ENCODE data around the gene MOXD1. TPM values are rescaled to one million over a fixed set of nuclear protein-coding genes. Genes with fewer than 3 reads are reported as not detected.
"Not testable (repeated sequence)": the region's sequence is repeated elsewhere in the genome, so short reads cannot be mapped to it uniquely, and the experiment has no call there.

Gene MOXD1
- total RNA-seq, 1 donor from 2014 or later: not detected

DNA sequence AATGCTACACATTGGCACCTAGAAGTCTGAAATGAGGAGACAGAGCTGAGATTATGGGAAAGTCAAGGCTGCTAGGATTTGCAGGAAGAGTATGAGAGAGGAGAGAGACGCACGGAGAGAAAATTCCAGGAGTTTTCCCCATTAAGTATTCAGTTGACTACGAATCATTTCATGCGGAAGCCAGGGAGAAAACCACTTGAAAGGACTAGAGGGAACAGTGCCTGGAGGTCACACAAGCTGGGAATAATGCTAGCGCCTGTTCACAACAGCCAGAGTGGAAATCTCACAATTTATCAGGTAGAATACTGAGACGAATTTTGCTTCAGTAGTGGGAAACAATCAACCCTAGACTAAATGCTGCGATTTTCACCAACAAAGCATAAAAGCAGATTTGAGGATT lies 118.6 kb downstream of the MOXD1 start:
- peaks cover 14% of the 10 kb centered on the region for H3K27me3 Mint-ChIP-seq (ENCODE audit: low read depth)
- intact Hi-C loops (cut with micrococcal nuclease): no loop called here
- H3K4me1 Mint-ChIP-seq (ENCODE audit: low read depth): peaks cover 2% of the 10 kb centered on the region
- H3K4me3 Mint-ChIP-seq (ENCODE audit: low read depth): no peak overlapping the region
- no peak overlapping the region for H3K27ac Mint-ChIP-seq
- no peak for DNase-seq (ENCODE audit: low spot score)
- no peaks in the 10 kb centered on the region for H3K36me3 Mint-ChIP-seq (ENCODE audit: low read depth)
- no peaks in the 10 kb centered on the region for H3K9me3 Mint-ChIP-seq

DNA sequence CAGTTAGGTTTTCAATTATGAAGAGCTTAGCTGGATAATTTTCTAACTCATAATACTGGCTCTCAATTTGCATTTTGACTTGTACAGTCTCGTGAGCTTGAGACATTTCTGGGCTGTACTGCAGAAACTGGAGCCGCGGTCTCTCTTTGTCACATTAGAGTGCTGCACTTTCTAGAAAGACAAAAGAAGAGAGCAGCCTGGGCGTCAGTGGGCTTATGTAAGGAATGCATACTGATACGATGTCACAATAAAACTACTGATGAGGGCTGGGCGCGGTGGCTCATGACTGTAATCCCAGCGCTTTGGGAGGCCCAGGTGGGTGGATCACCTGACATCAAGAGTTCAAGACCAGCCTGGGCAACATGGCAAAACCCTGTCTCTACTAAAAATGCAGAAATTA lies 120.8 kb downstream of the MOXD1 start:
- Mint-ChIP-seq H3K27ac (no peak overlapping the region), H3K27me3 (ENCODE audit: low read depth) (peaks cover 20% of the 10 kb centered on the region), H3K36me3 (ENCODE audit: low read depth) (no peaks in the 10 kb centered on the region), H3K4me3 (ENCODE audit: low read depth) (no peak overlapping the region), H3K4me1 (ENCODE audit: low read depth) (peaks cover 2% of the 10 kb centered on the region), H3K9me3 (no peaks in the 10 kb centered on the region)
- no peak for DNase-seq (ENCODE audit: low spot score)
- intact Hi-C loops (cut with micrococcal nuclease): no loop called here

DNA sequence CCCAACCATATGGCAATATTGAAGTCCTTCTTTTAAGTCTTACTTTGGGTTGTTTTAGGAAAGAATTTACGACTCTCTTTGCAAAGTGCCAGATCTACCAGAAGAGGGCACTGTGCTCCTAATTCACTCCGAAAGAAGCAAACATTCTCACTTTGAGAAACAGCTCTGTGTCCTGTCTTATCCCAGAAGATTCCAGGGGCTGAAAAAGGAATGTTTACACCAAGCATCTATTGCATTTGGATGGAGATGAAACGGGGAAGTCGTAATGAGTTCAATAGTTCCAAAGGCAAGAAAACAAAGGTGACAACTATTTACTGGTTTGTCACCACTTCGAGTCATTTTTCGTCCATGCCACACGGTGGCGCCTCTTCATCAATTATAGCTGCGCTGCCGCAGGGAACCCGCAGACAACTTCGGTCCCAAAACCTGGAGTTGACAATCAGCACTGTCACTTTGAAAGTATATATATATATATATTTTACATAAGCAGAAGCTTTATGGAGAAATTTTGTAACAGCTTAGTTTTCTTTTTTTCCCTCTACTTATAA lies 121.6 kb downstream of the MOXD1 start:
- Mint-ChIP-seq H3K27me3 (ENCODE audit: low read depth) (peaks cover 19% of the 10 kb centered on the region), H3K9me3 (no peaks in the 10 kb centered on the region), H3K4me1 (ENCODE audit: low read depth) (peaks cover 2% of the 10 kb centered on the region), H3K36me3 (ENCODE audit: low read depth) (no peaks in the 10 kb centered on the region), H3K4me3 (ENCODE audit: low read depth) (peak overlapping the region; percentile 82), H3K27ac (no peak overlapping the region)
- intact Hi-C loops (cut with micrococcal nuclease): loop anchor here (1.0 to 2.0 kb wide), 3 partner anchors 19 to 234 kb away; partner anchors contain the start of gene STX7
- peak; percentile 60 for DNase-seq (ENCODE audit: low spot score)

DNA sequence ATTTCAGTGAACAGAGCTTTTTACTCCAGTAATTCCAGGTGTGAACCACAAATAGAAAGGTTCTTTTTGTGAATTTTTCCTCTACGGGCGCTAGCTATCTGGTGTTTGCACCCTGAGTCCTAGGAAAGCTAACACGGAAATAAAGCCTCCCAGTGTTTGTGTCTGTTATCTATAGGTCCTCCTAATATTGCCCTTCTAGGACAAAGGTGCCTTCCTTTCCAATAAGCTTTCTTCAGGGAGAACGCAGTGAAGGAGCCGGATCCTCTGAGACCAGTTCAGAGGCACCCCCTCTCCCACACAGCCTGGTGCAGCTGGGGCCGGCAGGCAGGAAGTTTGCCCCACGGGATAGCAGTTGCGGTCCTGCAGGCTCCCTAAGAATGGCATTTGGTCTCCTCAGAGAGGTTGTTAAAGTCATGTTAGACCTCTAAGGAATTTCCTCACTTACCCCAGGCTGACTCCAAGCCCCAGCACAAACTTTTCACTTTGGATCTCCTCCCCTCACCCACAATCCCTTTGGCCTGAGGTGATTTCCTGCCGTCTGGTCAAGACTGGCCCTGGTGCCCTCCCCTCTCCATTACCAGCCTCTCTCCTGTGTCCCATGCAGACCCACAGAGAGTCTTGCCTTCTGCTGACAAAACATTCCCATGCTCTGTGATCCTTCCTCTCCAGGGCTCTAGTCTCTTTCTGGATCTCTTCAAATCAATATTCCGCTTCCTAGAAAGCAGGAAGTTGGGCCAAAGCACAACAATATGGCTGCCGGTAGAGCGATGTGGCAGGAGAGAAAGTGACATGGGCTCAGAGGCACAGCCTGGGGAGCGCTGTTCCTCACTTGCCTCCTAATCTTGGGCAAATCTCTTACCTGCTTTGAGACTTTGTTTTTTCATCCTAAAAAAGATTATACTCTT lies 126.0 kb downstream of the MOXD1 start:
- Mint-ChIP-seq H3K27me3 (ENCODE audit: low read depth) (peaks cover 9% of the 10 kb centered on the region), H3K4me3 (ENCODE audit: low read depth) (no peak overlapping the region), H3K9me3 (no peaks in the 10 kb centered on the region), H3K36me3 (ENCODE audit: low read depth) (no peaks in the 10 kb centered on the region), H3K27ac (no peak overlapping the region), H3K4me1 (ENCODE audit: low read depth) (peaks cover 2% of the 10 kb centered on the region)
- intact Hi-C loops (cut with micrococcal nuclease): no loop called here
- DNase-seq (ENCODE audit: low spot score): no peak

DNA sequence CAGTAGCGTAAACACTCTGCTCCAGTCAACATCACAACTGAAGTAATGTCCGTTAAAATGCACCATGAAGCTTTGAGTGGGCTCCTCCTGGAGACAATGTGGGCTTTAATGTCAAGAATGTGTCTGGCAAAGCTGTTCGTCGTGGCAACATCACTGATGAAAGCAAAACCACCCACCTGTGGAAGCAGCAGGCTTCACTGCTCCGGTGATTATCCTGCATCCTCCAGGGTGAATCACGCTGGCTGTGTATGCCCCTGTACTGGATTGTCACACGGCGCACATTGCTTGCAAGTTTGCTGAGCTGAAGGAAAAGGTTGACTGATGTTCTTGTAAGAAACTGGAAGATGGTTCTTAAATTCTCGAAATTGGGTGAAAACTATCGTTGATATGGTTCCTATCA lies 128.5 kb downstream of the MOXD1 start:
- H3K36me3 Mint-ChIP-seq (ENCODE audit: low read depth): no peaks in the 10 kb centered on the region

DNA sequence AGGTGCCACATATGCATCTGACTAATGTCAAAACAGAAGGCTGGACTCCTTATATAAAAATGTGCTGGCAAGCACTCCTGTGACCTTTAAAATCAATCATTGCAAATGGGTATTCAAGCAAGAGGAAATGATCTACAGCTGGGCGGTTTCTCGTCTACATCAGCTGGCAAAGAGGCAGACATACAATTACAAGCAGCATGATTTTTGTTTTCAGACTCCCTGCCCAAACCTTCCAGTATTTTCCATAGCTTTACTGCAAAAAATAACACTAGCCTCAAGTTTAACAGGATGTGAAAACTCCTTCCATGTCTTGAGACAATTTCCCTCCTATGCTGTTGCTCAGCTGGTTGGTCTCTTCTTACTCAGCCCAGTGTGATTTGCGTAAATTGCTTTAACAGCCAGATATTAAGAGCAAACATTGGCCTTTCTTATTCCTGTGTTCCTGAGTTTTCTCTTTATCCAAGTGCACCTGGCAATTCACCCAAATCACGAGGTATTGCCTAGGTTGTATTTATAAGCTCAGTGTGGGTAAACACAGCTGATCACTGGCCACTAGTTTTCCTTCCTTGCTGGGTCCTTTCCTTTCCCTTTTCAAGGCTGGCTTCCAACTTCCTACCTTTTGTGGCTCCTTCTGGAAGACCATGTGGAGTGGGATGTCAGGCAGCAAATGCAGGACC lies 130.4 kb downstream of the MOXD1 start:
- intact Hi-C loops (cut with micrococcal nuclease): no loop called here

More for the DNA sequence above, 128.5 kb downstream of the MOXD1 start:
- Mint-ChIP-seq H3K9me3 (no peaks in the 10 kb centered on the region), H3K4me3 (ENCODE audit: low read depth) (no peak overlapping the region), H3K27ac (no peak overlapping the region), H3K4me1 (ENCODE audit: low read depth) (no peaks in the 10 kb centered on the region), H3K27me3 (ENCODE audit: low read depth) (peaks cover 11% of the 10 kb centered on the region)
- no peak for DNase-seq (ENCODE audit: low spot score)
- intact Hi-C loops (cut with micrococcal nuclease): no loop called here

DNA sequence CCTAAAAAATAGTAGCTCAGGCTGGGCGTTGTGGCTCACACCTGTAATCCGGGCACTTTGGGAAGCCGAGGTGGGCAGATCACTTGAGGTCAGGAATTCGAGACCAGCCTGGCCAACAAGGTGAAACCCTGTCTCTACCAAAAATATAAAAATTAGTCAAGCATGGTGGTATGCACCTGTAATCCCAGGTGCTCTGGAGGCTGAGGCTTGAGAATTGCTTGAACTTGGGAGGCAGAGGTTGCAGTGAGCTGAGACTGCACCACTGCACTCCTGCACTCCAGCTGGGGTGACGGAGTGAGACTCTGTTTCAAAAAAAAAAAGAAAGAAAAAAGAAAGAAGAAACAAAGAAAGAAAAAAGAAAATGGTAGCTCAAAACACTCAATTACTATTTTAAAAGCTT lies 132.6 kb downstream of the MOXD1 start:
- H3K9me3 Mint-ChIP-seq; DNase-seq (ENCODE audit: low spot score); H3K27ac Mint-ChIP-seq; H3K36me3 Mint-ChIP-seq (ENCODE audit: low read depth); H3K4me3 Mint-ChIP-seq (ENCODE audit: low read depth); intact Hi-C loops (cut with micrococcal nuclease); H3K4me1 Mint-ChIP-seq (ENCODE audit: low read depth); H3K27me3 Mint-ChIP-seq (ENCODE audit: low read depth): not testable (repeated sequence)

More for the DNA sequence above, 130.4 kb downstream of the MOXD1 start:
- H3K4me3 Mint-ChIP-seq (ENCODE audit: low read depth): no peak overlapping the region
- DNase-seq (ENCODE audit: low spot score): no peak
- H3K9me3 Mint-ChIP-seq: no peaks in the 10 kb centered on the region
- H3K36me3 Mint-ChIP-seq (ENCODE audit: low read depth): no peaks in the 10 kb centered on the region
- H3K27ac Mint-ChIP-seq: no peak overlapping the region
- peaks cover 9% of the 10 kb centered on the region for H3K27me3 Mint-ChIP-seq (ENCODE audit: low read depth)
- H3K4me1 Mint-ChIP-seq (ENCODE audit: low read depth): no peaks in the 10 kb centered on the region

DNA sequence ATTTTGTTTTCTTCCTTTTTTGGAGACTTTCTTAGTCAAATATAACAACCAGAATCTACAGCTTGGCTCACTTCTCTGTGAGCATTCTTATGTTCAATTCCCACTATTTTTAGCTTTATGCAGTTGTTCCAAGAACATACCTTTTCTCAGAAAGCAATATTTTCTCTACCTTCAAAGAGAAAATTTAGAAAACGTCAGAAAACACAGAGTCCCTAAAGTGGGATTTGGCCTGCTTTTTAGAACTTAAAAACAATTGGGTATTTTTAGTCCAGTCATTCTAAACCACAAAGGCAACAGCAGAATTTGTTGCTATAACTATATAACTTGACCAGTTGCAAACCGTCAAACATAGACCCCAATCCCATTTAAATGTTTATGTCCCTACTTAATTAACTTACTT lies 133.1 kb downstream of the MOXD1 start:
- no peaks in the 10 kb centered on the region for H3K4me1 Mint-ChIP-seq (ENCODE audit: low read depth)

DNA sequence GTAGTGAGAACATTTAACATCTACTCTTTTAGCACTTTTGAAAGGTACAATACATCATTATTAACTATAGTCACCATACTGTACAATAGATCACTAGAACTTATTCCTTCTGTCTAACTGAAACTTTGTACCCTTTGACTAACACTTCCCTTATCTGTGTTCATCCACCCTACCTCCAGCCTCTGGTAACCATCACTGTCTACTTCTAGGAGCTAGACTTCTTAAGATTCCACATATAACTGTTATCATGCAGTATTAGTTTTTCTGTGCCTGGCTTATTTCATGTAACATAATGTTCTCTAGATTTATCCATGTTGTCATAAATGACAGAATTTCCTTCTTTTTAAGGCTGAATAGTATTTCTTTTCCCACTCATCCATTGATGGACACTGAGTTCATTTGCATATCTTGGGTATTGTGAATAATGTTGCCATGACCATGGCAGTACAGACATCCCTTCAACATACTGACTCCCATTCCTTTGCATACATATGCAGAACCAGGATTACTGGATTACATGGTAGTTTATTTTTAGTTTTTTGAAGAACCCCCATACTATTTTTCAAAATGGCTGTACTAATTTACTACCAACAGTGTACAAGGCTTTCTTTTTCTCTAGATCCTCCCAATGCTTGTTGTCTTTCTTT lies 135.7 kb downstream of the MOXD1 start:
- DNase-seq (ENCODE audit: low spot score): no peak
- Mint-ChIP-seq H3K27ac (no peak overlapping the region), H3K4me1 (ENCODE audit: low read depth) (no peaks in the 10 kb centered on the region), H3K4me3 (ENCODE audit: low read depth) (no peak overlapping the region), H3K36me3 (ENCODE audit: low read depth) (no peaks in the 10 kb centered on the region), H3K27me3 (ENCODE audit: low read depth) (peaks cover 6% of the 10 kb centered on the region), H3K9me3 (no peaks in the 10 kb centered on the region)
- intact Hi-C loops (cut with micrococcal nuclease): no loop called here

More for the DNA sequence above, 133.1 kb downstream of the MOXD1 start:
- H3K27ac Mint-ChIP-seq: no peak overlapping the region
- intact Hi-C loops (cut with micrococcal nuclease): no loop called here
- H3K36me3 Mint-ChIP-seq (ENCODE audit: low read depth): no peaks in the 10 kb centered on the region
- H3K9me3 Mint-ChIP-seq: no peaks in the 10 kb centered on the region
- no peak overlapping the region for H3K4me3 Mint-ChIP-seq (ENCODE audit: low read depth)
- peaks cover 6% of the 10 kb centered on the region for H3K27me3 Mint-ChIP-seq (ENCODE audit: low read depth)
- DNase-seq (ENCODE audit: low spot score): no peak

DNA sequence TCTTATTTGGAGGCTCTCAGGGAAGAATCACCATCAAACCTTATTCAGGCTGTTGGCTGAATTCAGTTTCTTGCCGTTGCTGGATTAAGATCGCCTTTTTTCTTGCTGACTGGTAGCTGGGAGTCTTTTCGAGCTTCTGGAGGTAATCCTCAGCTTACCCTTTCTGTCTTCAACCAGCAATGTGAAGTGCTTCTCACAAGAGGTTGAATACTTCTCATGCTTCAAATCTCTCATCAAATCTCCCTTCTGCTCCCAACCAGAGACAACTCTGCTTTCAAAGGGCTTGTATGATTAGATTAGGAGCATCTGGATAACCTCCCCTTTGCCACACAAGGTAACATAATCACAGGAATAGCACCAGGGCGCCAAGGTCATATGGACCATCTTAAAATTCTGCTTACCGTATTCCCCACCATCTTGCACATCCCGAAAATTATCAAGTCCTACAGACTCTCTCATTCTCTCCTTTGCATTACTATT lies 137.2 kb downstream of the MOXD1 start:
- Mint-ChIP-seq H3K27ac (no peak overlapping the region), H3K36me3 (ENCODE audit: low read depth) (no peaks in the 10 kb centered on the region), H3K9me3 (no peaks in the 10 kb centered on the region), H3K4me1 (ENCODE audit: low read depth) (no peaks in the 10 kb centered on the region), H3K27me3 (ENCODE audit: low read depth) (peaks cover 4% of the 10 kb centered on the region), H3K4me3 (ENCODE audit: low read depth) (no peak overlapping the region)
- DNase-seq (ENCODE audit: low spot score): no peak
- intact Hi-C loops (cut with micrococcal nuclease): no loop called here

DNA sequence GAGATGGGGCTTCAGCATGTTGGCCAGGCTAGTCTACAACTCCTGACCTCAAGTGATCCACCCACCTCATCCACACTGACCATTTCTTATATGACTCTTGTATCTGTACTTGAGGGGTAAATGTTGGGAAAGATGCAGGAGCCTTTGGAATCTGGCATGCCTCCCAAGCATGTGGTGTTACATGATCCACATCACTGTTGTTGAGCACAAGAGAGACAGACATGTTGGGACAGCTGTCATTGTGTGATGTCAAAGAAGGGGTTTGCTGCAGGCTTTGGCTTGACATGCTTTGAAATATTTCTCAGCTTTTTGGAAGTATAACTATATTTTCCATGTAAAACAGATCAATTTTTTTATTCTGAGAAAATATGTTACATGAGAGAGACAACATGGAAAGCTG lies 139.9 kb downstream of the MOXD1 start:
- Mint-ChIP-seq H3K4me3 (ENCODE audit: low read depth) (no peak overlapping the region), H3K27ac (no peak overlapping the region), H3K4me1 (ENCODE audit: low read depth) (no peaks in the 10 kb centered on the region), H3K36me3 (ENCODE audit: low read depth) (no peaks in the 10 kb centered on the region), H3K27me3 (ENCODE audit: low read depth) (peaks cover 2% of the 10 kb centered on the region), H3K9me3 (no peaks in the 10 kb centered on the region)
- intact Hi-C loops (cut with micrococcal nuclease): no loop called here
- DNase-seq (ENCODE audit: low spot score): no peak

DNA sequence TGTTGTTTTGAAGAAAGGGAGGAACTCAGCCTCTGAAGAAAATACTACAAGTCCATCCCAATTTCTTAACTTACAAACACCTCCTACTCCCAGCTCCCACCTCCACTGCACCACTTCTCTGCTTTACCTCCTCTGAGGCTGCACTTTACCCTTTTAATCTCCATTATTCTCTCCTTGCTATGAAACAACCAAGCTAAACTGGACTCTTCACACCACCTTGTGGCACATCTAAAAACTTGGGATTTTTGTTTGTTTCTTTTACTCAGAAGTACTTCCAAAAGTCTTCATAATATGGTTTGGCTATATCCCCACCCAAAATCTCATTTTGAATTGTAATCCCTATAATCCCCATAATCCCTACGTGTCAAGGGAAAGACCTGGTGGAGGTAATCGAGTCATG lies 142.2 kb downstream of the MOXD1 start:
- Mint-ChIP-seq H3K9me3 (no peaks in the 10 kb centered on the region), H3K27ac (no peak overlapping the region), H3K4me3 (ENCODE audit: low read depth) (no peak overlapping the region), H3K36me3 (ENCODE audit: low read depth) (no peaks in the 10 kb centered on the region), H3K27me3 (ENCODE audit: low read depth) (peaks cover 2% of the 10 kb centered on the region), H3K4me1 (ENCODE audit: low read depth) (no peaks in the 10 kb centered on the region)
- no peak for DNase-seq (ENCODE audit: low spot score)
- intact Hi-C loops (cut with micrococcal nuclease): no loop called here

All from activated T-helper 2 cell treated with anti-CD3 and anti-CD28 coated beads, Interferon-gamma antibody, Interleukin-2, Interleukin-4, amounts not matched to agents 10 μg/mL and 5 μg/mL and 100 μg/mL, durations not matched to agents 14 hours and 24 hours and 36 hours (primary cell).